ENCODE measurements around the gene PLXNA4. TPM values are rescaled to one million over a fixed set of nuclear protein-coding genes. Genes with fewer than 3 reads are reported as not detected.

Gene PLXNA4
- total and polyA plus RNA-seq, 11 donors: 1.8 to 22.1 (median 10.5) TPM

GRCh38 chr7:132250480-132251326, 325.6 kb downstream of the PLXNA4 start:
- TF ChIP-seq CTCF (IDR thresholded peaks at IDR 0.05): no peak
- no peak for TF ChIP-seq POLR2A (IDR thresholded peaks at IDR 0.05)
- H3K9me3 ChIP-seq: peaks cover 0 to 4% (median 0%) of the 10 kb centered on the region in 12 donors
- H3K27ac ChIP-seq: no peak overlapping the region
- H3K27me3 ChIP-seq: no peaks in the 10 kb centered on the region
- DNase-seq (no peak), ATAC-seq (no peak)
- H3K36me3 ChIP-seq: no peaks in the 10 kb centered on the region
- 52 to 68% (median 57%) methylated on average over 4 of the region's 4 CpGs for WGBS, 4 donors
- peaks cover 0 to 39% (median 16%) of the 10 kb centered on the region in 12 donors for H3K4me1 ChIP-seq
- H3K4me3 ChIP-seq: no peak overlapping the region
- intact Hi-C loops (cut with DNase I): loop anchor here (5.0 to 10.0 kb wide), 5 partner anchors 246 to 556 kb away; no protein-coding TSS in a partner anchor

GRCh38 chr7:132249256-132249971, 326.9 kb downstream of the PLXNA4 start:
- Histone ChIP-seq H3K4me3 (no peak overlapping the region), H3K9me3 (peaks cover 0 to 7% (median 0%) of the 10 kb centered on the region in 12 donors), H3K36me3 (no peaks in the 10 kb centered on the region), H3K27me3 (no peaks in the 10 kb centered on the region), H3K4me1 (peaks cover 0 to 27% (median 10%) of the 10 kb centered on the region in 12 donors), H3K27ac (no peak overlapping the region)
- 63 to 74% (median 69%) methylated on average over 19 of the region's 19 CpGs for WGBS, 4 donors
- ATAC-seq (peak in 2 of 4 donors; percentile 61 to 62), DNase-seq (no peak)
- TF ChIP-seq CTCF (IDR thresholded peaks at IDR 0.05) (peak in 8 of 12 donors; percentile 6 to 36 (median 24)), POLR2A (IDR thresholded peaks at IDR 0.05) (no peak)
- intact Hi-C loops (cut with DNase I): loop anchor here in 3 of 10 donors (5.0 to 10.0 kb wide), 3 partner anchors 225 to 302 kb away; no protein-coding TSS in a partner anchor

GRCh38 chr7:132248841-132249240, 327.4 kb downstream of the PLXNA4 start:
- Histone ChIP-seq H3K27me3 (no peaks in the 10 kb centered on the region), H3K4me1 (peaks cover 0 to 27% (median 10%) of the 10 kb centered on the region in 12 donors), H3K9me3 (peaks cover 0 to 7% (median 0%) of the 10 kb centered on the region in 12 donors), H3K4me3 (no peak overlapping the region), H3K27ac (no peak overlapping the region), H3K36me3 (no peaks in the 10 kb centered on the region)
- no peak for DNase-seq
- ATAC-seq: no peak
- TF ChIP-seq POLR2A (IDR thresholded peaks at IDR 0.05) (no peak), CTCF (IDR thresholded peaks at IDR 0.05) (no peak)
- WGBS, 4 donors: 77 to 94% (median 86%) methylated on average over 2 of the region's 2 CpGs
- intact Hi-C loops (cut with DNase I): loop anchor here in 3 of 10 donors (5.0 to 10.0 kb wide), 3 partner anchors 224 to 302 kb away; no protein-coding TSS in a partner anchor
